NCI-H146 (cell line): ENCODE data around the gene ZNF749.

Experiments
- DNase-seq: peaks from one replicate; lab custom pipeline; 2025; lab: John Stamatoyannopoulos, UW

The ZNF749 gene

DNA sequence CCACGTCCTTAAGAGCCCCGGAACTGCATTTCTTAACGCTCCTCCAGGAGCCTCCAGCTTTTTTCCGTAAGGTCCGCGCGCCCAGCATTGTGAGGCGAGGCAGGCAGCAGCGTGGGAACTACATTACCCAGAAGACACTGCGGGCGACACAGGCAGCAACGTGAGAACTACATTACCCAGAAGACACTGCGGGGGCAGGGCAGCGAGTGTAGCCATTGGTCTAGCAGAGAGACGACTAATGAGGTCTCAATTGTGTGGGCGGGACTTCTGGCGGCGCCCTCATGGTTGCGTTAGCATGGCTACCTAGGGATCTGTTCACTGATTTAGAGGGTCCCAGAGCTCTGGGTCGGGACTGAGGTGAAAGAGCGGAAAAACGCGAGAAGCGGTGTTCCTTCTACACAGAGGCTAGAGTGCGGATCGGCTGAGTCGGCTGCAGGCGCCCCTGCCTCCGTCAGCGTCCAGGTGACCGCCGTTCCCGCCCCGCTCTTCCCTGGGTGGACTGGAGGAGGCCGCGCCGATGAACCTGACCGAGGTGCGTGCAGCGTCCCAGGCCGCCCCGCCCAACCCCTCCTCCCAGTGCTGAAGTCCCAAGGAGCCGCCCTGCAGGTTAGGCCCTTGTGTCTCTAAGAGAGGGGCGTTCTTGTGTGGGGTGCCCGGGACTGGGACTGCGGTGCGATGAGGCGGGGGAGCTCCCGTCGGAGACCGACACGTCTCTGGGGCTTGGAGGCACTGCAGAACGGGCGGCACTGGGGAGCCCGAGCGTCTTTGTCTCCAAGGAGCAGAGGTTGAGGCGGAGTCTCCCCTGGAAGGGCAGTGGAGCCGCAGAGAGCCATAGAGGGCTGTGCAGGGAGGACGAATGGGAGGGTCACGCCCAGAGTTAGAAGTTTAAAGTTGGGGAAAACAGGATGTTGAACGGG is at the start of gene ZNF749:
TSS of gene ZNF749 (plus strand) at position 264 of the 917 bp plus-strand sequence. CDS start at position 518, 254 bp downstream.
- peak; percentile 99 for DNase-seq

DNA sequence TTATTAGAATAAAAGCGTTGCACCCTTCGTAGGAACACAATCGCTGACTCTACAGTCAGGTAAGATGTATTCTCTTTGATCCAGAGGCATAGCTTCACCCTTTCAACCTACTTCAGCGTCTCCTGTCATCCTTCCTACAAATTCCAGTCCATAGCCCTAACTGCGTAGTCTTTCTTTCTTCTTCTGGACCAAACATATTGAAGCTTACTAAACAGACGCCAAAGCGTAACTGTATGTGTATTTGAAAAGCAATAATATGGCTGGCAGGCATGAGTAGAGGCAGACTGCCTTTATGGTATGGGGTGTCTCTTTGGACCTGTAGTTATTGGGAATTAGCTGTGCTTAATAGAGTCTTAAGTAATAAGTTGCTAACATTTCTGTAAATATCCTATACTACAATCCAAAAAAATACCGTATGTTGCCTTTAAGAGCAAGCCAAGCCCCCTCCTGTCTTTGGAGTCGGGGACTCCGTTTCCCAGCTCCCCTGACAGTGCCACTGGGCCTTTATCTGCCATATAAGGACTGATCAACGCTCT is 45.9 kb upstream of the ZNF749 start:
- DNase-seq = no peak

DNA sequence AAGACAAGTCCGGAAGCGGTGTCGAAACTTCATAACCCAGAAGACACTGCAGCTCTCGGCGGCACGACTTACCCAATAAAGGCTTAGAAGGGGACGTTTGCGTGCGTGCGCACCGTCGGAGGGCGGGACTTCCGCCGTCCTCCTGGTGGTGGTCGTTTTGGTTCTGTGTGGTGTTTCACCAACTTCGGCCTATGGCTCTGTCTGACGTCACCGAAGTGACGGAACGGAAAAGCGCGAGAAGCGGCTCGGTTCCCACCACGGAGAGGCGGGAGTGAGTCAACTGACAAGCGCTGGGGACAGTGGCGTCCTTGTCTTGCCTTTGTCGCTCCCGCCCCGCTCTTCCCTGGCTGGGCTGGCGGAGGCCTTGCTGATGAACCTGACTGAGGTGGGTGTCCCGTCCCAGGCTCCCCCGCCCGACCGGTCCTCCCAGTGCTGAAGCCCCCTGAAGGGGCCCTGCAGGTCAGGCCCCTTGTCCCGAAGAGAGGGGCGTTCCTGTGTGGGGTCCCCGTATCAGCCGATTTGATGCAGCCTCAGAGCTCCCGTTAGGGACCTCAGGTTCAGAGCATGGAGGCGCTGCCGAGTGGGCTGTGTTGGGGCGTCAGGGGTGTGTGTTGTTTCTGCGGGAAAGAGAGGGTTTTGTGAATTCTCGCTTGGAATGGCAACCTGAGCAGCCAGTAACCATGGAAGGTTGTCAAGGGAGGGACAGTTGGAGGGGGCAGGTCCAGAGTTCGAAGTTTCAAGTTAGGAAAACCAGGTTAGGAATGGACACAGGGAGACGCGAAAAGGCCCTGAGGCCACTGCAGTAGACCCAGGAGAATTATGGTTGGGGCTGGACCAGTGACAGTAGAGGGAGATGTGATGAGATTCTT is 45.2 kb upstream of the ZNF749 start, which contains the start of gene ZNF548:
TSS of gene ZNF548 (plus strand) at position 125 of the 869 bp plus-strand sequence. CDS start at position 371, 246 bp downstream.
- peak; percentile 99 for DNase-seq

DNA sequence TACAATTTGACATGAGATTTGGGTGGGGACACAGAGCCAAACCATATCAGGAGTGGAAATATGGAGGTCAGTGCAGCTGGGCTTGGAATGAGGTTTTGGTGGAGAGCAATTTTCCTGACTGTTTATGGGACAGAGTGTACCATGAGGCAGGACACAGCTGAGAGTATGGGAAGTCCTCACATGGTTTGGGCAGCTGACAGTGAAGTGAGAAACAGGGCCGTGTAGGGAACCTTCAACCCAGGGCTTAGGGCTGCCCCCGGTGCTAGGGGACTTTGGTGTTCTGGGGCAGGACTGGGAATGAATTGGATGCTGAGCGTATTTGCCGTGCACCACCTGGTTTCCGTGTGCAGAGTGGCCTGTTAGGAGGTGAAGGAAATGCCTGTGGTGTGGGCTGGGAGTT is 39.4 kb upstream of the ZNF749 start:
- no peak for DNase-seq

DNA sequence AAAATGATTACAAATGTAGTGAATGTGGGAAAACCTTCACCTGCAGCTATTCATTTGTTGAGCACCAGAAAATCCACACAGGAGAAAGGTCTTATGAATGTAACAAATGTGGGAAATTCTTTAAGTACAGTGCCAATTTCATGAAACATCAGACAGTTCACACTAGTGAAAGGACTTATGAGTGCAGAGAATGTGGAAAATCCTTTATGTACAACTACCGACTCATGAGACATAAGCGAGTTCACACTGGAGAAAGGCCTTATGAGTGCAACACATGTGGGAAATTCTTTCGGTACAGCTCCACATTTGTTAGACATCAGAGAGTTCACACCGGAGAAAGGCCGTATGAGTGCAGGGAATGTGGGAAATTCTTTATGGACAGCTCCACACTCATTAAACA is 36.3 kb upstream of the ZNF749 start:
- no peak for DNase-seq

DNA sequence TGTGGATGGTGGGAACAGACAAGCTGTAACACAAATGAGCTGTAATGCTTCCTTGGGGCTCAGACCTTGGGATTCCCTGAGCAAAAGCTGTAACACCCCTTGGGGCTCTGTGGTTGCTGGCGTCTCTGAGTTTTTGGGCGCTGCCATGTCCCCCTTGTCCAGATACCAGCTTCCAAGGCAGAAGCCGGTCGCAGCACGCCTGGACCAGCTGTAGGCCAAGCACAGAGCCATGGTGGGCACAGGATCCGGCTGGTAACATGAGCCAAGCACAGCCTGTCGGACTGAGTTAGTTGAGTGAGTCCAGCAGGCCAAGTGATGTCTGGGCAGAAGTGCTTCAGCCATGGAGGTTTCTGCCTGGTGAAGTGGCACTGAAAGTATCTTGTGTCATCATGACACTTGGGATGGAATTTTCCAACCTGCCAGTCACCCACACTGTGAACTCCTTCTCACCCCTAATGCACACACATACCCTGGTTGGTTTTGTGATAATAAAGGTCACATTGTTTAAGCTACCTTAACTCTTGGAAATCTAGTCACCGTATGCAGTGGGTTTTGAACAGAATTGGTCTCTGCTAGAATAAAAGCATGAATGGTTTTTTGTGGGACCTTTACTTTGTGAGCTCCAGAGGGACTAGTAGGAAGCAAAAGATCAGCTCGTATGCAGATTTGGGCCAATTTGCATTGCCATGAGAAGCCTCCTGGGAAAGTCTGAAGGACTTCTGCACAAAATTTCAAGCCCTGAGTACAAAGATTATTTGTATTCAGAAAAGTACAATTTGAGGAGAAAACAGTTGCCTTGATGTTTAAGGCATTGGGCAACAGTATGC is 31.2 kb upstream of the ZNF749 start:
- no peak for DNase-seq

DNA sequence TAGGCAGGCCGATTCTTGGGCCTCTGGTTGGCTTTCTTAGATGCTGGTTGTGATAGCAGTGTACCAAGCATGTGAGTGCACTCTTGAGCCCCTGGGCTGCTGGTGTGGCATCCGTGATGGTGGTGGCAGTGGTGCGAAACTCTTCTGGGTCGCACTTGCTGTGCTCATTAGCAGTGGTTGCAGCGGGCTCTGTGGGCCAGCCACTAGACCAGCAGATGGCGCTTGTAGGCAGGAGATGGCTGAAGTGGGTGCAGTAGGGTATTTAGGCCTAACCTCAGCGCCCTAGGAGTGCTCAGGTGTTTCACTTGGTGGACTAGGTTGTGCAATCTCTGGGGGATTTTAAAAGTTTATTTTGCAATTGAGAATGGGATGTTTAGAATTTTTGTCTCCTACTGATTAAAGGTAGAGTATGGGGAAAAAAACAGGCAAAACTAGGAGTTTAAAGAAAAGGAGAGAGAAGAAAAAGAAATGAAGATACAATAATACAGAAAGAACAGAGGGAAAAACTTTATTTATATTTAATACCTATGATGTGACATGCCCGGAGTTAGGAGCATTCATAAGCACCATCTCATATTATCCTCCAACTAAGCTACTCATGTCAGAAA is 28.5 kb upstream of the ZNF749 start:
- peak; percentile 57 for DNase-seq

DNA sequence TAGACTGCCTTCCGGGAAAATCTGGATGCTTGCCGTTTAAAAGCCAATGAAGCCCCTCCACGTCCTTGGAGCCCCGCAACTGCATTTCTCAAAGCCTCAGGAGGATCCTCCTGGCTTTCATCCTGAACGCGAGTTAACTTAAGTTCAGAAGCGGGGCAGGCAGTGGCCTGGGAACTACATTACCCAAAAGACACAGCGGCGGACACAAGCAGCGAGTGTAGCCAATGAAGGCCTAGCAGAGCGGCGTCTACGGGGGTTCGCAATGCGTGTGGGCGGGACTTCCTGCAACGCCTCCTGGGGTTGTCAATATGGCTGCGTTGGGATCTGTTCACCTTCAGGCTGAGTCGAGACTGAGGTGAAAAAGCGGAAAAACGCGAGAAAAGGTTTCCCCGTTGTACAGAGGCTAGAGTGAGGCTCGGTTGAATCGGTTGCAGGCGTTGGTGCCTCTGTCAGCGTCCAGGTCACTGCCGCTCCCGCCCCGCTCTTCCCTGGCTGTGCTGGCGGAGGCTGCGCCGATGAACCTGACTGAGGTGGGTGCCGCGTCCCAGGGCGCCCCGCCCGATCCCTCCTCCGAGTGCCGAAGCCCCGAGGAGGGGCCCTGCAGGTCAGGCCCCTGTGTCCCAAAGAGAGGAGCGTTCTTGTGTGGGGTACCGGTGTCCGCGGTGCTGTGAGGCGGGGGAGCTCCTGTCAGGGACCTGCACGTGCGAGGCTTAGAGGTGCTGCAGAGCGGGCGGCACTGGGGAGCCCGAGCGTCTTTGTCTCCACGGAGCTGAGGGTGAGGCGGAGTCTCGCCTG is 24.1 kb upstream of the ZNF749 start, which contains the start of gene ZNF17:
TSS of gene ZNF17 (plus strand) at position 285 of the 795 bp plus-strand sequence. CDS start 2,455 bp downstream, outside the sequence.
- DNase-seq = peak; percentile 94

DNA sequence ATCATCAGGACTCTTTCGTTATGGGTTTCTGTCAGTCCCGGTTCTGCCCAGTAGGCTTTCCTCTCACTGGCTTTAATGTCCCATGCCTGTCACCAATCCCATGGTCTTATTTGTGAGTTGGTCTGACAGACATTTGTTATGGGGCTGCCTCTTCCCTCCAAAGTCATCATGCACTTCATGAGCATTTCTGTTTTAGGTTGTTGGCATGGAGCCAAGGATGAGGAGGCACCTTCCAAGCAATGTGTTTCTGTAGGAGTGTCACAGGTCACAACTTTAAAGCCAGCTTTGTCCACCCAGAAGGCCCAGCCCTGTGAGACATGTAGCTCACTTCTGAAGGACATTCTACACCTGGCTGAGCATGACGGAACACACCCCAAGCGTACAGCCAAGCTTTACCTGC is 15.7 kb upstream of the ZNF749 start:
- DNase-seq = no peak

DNA sequence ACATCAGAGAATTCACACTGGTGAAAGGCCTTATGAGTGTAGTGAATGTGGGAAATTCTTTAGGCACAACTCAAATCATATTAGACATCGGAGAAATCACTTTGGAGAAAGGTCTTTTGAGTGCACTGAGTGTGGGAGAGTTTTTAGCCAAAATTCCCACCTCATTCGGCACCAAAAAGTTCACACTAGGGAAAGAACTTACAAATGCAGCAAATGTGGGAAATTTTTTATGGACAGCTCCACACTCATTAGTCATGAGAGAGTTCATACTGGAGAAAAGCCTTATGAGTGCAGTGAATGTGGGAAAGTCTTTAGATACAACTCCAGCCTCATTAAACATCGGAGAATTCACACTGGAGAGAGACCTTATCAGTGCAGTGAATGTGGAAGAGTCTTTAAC is 14.1 kb upstream of the ZNF749 start:
- no peak for DNase-seq

DNA sequence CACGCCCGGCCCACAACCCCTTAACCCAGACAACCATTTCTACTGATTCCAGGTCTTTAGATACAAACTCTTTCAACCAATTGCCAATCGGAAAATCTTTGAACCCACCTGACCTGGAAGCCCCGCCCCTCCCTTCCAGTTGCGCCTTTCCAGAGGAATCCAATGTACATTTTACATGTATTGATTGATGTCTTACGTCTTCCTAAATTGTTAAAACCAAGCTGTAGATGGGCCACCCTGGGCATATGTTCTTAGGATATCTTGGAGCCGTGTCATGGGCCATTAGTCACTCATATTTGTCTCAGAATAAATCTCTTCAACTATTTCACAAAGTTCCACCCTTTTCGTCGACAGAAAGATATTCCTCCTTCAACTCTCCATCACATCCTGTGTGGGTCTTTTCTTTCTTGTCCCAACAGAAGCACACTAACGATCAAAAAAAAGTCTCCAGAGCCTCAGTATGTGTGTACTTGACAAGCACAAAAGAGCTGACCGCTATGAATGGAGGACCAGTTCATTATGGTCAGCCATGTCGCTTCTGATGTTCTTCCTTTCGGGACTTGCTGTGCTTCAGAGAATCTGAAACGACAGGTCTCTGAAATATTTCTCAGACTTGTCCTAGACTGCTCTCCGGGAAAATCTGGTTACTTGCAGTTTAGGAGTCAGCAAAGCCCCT is 601 bp upstream of the ZNF749 start:
- peak; percentile 72 for DNase-seq

DNA sequence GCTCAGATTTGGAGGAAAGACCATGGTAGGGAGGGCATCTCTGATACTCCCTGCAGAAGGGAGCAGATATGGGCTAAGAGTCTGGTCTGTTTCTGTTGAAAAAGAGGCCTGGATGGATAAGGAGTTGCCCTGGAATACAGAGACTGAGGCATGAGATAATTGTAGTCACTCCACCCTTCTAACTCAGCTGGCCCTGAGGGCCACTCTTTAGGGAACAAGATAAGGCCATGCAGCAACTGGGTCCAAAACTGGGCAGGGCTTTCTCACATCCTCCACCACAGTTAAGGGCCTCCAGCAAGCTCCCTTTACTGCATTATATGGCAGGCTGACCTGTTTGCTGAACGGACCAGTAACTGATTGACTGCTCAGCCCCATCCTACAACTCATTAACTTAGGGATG is 1.3 kb downstream of the ZNF749 start:
- DNase-seq = no peak

DNA sequence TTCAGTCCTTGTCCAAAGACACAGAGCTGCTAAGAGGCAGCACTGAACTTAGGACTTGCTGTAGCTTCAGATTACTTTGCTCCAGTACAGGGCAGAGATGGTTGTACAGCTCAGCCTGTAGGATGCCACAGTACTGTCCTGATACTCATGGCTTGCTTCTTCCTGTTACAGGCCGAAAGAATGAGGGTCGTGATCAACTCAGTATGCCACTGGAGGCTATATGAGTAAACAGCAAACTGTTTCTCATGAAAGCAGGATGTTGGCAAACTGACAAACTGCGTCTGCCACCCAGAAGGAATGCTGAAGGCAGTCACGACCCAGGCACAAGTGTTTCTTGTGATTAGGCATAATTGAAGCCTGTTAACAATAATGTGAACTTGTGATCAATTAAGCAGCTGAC is 2.8 kb downstream of the ZNF749 start:
- DNase-seq = no peak

DNA sequence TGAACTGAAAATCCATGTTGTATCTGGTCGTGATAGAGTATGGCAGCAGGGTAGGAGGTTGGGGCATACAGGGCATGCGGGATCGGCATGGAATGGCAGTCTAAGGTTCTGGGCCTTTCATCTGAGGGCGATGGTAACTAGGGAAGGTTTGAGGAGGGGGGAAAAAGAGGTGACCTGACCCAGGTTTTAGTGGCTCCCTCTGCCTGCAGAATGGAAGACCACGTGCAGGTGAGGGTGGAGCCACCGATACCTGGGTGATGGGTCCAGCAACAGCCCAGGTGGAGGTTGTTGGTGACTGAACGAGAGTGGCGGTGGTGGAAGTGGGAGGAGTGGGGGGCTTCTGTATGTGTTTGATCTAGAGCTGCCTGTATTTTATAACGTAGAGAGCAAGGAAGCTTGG is 3.8 kb downstream of the ZNF749 start:
- no peak for DNase-seq

DNA sequence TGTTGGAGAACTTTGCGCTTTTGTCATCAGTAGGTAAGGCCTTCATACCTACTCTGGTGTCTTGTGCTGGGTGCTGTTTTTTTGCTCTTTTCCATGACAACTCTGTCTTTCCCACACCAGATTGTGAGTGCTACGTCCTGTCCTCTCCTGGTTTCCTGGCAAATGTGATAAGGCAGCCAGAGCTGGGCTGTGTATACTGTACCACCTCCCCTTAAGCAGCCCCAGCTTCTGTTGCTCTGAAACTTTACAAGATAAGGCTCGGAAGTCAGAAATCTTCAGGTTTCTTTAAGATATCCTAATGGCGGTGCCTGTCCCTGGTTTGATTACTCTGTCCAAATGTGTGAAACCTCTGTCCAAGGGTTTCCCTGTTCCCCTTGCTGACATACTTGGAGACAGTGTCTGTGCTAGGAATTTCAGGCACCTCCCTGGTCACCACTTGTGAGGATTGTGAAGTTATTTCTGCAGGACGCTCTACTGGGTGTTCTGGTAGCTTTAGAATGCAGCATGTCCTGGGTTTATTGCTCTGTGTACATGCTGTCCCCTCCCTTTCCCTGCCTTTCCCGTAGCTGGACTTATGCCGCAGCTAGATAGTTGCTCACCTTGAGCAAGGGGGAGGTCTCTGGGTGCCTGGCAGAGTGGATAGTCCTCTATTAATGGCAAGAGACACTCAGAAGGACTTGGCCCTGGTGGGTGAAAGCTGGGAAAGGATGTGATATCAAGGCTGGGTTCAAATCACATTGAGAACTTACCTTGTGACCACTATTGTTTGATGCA is 7.0 kb downstream of the ZNF749 start:
- DNase-seq = no peak

DNA sequence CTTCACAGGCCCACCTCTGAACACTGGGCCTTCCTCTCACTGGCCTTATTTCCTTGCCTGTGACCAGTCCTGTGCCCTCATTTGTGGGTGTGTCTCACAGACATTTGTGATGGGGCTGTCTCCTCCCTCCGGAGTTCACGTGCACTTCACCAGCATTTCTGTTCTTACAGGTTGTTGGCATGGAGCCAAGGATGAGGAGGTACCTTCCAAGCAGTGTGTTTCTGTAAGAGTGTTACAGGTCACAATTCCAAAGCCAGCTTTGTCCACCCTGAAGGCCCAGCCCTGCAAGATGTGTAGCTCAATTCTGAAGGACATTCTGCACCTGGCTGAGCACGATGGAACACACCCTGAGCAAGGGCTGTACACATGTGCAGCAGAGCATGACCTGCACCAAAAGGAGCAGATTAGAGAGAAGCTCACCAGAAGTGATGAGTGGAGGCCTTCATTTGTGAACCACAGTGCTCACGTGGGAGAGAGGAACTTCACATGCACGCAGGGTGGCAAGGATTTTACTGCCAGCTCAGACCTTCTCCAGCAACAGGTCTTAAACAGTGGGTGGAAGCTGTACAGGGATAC is 8.1 kb downstream of the ZNF749 start:
- DNase-seq = no peak

DNA sequence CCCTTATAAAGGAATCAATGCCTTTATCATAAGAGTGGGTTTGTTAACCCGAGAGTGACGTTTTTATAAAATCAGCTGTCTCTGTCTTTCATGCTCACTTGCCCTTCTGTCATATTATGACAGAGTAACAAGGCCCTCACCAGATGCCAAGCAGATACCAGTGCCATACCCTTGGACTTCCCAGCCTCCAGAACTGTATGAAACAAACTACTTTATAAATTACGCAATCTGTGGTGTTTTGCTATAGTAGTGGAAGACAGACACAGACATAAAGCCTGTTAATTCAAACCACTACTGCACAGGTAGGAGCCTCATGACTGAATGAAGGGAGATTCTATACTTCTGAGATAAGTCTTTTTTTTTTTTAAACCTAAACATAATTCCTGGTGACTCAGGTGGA is 17.2 kb downstream of the ZNF749 start:
- no peak for DNase-seq

DNA sequence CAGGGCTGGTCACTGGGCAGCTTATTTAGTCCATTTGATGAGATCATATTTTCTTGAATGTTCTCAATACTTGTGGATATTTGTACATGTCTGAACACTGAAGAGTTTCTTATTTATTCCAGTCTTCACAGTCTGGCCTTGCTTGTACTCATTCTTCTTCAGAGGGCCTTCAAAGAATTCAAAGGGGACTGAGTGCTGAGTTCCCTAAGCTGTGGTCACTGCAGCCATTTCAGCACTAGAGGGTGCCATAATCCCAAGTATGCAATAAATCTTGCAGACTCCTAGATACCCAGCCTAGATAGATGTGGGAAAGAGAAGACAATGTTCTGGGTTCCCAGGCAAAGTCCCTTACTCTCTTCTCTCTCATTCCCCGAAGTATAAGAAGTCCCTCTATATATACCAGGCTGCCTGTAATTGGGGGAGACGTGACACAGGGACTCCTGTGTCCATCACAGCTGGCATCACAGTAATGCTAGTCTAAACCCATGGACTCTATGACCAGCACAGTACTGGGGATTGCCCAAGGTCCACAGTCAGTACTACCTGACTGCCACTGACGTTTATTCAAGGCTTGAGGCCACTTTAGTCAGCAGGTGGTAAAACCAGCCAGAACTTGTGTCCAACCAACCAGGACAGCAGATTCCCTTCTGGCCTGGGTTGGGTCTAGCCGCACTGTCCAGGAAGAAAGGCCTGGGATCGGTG is 30.7 kb downstream of the ZNF749 start:
- no peak for DNase-seq
